T follicular helper cell (primary cell): ENCODE results near the gene GLDC.
"Not testable (repeated sequence)": the region's sequence is repeated elsewhere in the genome, so short reads cannot be mapped to it uniquely, and the experiment has no call there.

Experiments
- DNase-seq: peaks from one replicate; pipeline ENCODE4 v3.0.0-alpha.2; 2020; ENCODE audit warnings: low read depth

The GLDC gene

GRCh38 chr9:6664204-6664680 is 18.7 kb upstream of the GLDC start:
- DNase-seq, result no peak

DNA sequence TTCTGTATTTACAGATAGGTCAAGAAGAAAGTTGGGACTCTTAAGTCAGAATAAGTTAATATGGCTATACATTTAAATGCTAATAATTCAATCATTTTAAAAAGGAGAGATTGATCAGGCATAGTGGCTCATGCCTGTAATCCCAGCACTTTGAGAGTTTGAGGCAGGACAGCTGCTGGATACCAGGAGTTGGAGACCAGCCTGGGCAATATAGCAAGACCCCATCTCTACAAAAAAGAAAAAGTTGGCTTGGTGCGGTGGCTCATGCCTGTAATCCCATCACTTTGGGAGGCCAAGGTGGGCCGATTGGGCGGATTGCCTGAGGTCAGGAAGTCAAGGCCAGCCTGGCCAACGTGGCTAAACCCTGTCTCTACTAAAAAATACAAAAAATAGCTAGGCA is 15.0 kb upstream of the GLDC start:
- DNase-seq, result no peak

DNA sequence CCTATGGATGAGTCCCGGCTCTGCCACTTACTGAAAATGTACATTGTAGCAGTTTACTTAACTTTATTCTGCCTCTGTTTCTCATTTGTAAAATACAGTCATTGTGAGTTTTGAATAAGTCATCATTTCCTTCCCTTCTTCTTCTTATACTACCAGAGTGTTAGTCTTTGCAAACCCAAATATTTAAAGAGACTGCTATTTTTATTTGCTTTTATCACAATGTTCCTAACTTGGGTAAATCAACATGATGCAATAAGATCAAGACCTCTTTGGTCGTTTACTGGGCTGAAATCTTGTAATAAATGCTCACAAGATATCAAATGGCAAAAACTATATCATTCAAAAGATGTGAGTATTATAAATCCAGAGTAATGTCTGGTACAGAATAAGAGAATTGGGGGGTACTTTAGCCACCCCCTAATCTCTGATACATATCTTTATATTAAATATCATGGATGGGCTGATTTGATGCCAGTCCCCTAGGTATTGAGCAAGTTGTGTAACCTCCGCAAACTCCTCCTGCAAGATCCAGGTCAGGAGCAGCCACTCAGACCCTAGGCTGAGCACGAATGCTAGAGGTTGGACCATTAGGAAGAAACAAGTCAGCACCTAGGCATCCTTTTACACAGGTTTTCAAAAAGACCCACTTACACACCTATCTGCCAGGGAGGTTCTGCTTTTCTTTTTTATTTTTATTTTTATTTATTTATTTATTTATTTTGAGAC is 13.3 kb upstream of the GLDC start:
- DNase-seq, result no peak

GRCh38 chr9:6656614-6657300 is 11.2 kb upstream of the GLDC start:
- no peak for DNase-seq

- no peak for DNase-seq
These were observed 9.5 kb upstream of the GLDC start for GRCh38 chr9:6655036-6655435.

DNA sequence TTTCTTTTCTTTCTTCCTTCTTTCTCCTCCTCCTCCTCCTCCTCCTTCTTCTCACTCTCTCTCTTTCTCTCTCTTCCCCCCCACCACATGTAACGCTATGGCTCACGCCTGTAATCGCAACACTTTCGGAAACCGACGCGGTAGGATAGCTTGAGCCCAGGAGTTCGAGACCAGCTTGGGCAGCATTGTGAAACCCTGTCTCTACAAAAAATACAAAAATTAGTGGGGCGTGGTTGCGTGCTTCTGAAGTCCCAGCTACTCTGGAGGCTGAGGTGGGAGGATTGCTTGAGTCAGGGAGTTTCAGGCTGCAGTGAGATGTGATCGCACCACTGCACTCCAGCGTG is 736 bp upstream of the GLDC start:
- DNase-seq, result no peak

DNA sequence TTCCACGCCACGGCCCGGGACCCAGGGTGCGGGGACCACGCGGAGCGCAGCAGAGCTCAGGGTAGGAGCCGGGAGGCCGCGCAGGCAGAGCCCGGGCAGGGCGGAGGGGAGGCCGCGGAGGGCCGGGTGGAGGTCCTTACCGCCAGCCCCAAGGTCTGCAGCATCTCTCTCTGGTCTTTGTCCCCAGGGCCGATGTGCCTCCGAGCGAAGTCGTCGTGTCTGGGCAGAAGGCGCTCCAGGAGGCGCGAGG is 499 bp downstream of the GLDC start:
- not testable (repeated sequence) for DNase-seq

- DNase-seq, result no peak
These were observed 1.0 kb downstream of the GLDC start for GRCh38 chr9:6644346-6645104.

DNA sequence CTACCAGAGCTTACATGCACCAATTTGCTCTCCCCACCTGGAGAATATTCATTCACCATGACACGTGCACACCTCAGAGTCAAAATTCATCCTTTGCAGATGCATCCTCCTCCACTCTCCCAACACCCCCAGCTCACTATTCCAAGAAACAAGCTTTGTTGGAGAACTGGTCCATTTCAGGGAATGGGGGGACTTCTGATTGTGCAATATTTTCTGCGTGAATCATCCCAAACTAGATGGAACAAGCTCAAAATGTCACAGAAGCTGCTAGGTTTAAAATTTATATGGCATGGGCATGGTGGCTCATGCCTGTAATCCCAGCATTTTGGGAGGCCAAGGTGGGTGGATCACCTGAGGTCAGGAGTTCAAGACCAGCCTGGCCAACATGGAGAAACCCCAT is 3.6 kb downstream of the GLDC start:
- DNase-seq, result no peak

- no peak for DNase-seq
These were observed 4.0 kb downstream of the GLDC start for GRCh38 chr9:6641561-6641960.

GRCh38 chr9:6641056-6641455 is 4.5 kb downstream of the GLDC start:
- DNase-seq, result no peak

- DNase-seq, result no peak
These were observed 5.1 kb downstream of the GLDC start for GRCh38 chr9:6640268-6641051.

DNA sequence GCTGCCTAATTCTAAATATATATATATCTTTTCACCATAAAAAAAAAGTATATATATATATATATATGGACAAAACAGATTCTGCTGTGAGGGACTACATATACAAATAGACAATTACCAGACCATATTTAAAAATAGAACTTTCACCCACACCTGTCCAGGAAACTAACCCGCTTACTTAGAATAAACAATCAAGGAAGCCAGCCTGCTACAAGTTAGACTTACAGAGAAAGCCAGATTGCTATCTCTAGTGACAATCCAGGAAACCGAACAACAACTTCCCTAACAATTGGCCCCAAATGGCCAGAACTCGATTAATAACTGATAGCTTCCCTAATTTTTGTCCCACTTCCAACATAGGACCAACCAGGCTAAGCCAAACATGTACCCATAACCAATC is 5.9 kb downstream of the GLDC start:
- no peak for DNase-seq

DNA sequence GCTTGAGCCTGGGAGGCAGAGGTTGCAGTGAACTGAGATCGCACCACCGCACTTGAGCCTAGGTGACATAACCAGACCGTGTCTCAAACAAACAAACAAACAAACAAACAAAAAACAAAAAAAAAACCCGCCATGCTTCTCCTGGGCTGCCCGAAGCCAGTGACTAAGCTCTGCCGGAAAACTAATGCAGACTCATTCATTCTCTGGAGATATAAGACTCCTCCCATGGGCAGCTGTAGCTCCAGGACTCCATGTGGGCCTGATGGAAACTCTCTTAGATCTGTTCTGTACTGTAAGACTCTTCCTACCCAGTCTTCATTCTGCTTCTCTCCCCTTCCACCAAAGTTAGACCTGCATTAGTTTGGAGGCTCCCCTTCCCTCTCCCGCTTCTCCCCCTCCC is 11.1 kb downstream of the GLDC start:
- no peak for DNase-seq

GRCh38 chr9:6633378-6633777 is 12.2 kb downstream of the GLDC start:
- no peak for DNase-seq

GRCh38 chr9:6632516-6633183 is 12.9 kb downstream of the GLDC start:
- no peak for DNase-seq

GRCh38 chr9:6631207-6631512 is 14.4 kb downstream of the GLDC start:
- DNase-seq, result no peak

- no peak for DNase-seq
These were observed 14.9 kb downstream of the GLDC start for GRCh38 chr9:6630502-6631206.

- no peak for DNase-seq
These were observed 16.8 kb downstream of the GLDC start for GRCh38 chr9:6628704-6629103.

- no peak for DNase-seq
These were observed 20.2 kb downstream of the GLDC start for GRCh38 chr9:6625363-6625762.

- not testable (repeated sequence) for DNase-seq
These were observed 22.7 kb downstream of the GLDC start for GRCh38 chr9:6622784-6623183.

DNA sequence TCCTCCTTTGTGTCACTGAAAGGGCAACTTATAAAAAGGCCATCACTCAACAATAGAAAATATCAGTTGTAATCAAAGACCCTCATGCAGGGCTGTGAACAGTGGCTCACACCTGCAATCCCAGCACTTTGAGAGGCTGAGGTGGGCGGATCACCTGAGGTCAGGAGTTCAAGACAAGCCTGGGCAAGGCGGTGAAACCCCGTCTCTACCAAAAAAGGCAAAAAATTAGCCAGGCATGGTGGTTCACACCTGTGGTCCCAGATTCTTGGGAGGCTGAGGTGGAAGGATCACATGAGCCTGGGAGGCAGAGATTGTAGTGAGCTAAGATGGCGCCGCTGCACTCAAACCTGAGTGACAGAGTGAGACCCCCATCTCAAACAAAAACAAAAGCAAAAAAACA is 24.7 kb downstream of the GLDC start:
- DNase-seq, result no peak
